ENCODE data around the gene CEP112.

CEP112 gene

DNA sequence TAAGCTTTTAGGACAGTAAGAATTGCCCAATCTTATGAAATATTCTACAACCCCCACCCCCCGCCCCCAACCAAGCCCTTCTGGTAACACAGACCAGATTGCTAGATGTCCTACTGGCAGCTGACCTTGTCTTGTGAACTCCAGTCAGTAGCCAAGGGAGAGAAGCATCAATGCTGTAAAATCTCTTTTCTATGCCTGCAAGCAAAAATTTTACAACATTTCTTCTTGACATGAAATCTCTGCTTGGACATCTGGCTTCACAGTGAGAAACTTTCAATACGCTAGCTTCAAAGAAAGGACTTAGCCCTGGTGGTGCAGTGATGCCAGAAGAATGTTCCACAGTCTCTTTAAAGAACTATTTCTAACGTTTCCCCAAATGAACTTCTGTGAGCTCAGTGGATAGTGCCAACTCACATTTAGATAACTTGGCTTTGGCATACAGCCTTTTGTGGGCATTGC, 461.2 kb downstream of the CEP112 start:
- peaks cover 29% of the 10 kb centered on the region for H3K4me1 Mint-ChIP-seq
- peak overlapping the region in 2 of 3 experiments; percentile 49 to 72 for H3K27ac Mint-ChIP-seq
- H3K4me3 Mint-ChIP-seq, result no peak overlapping the region
- peaks cover 38% of the 10 kb centered on the region for H3K36me3 Mint-ChIP-seq (ENCODE audit: low read depth)
- TF ChIP-seq, protein P1, sequence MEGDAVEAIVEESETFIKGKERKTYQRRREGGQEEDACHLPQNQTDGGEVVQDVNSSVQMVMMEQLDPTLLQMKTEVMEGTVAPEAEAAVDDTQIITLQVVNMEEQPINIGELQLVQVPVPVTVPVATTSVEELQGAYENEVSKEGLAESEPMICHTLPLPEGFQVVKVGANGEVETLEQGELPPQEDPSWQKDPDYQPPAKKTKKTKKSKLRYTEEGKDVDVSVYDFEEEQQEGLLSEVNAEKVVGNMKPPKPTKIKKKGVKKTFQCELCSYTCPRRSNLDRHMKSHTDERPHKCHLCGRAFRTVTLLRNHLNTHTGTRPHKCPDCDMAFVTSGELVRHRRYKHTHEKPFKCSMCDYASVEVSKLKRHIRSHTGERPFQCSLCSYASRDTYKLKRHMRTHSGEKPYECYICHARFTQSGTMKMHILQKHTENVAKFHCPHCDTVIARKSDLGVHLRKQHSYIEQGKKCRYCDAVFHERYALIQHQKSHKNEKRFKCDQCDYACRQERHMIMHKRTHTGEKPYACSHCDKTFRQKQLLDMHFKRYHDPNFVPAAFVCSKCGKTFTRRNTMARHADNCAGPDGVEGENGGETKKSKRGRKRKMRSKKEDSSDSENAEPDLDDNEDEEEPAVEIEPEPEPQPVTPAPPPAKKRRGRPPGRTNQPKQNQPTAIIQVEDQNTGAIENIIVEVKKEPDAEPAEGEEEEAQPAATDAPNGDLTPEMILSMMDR (IDR thresholded peaks at IDR 0.05; ENCODE audit: unreplicated experiment in 3 of 3), result no peak
- H3K9me3 Mint-ChIP-seq, result peaks cover 9% of the 10 kb centered on the region
- no peaks in the 10 kb centered on the region for H3K27me3 Mint-ChIP-seq (ENCODE audit: low read depth)

- no peak overlapping the region for H3K4me3 Mint-ChIP-seq
- no peak overlapping the region for H3K27ac Mint-ChIP-seq
- peaks cover 9% of the 10 kb centered on the region for H3K9me3 Mint-ChIP-seq
- H3K4me1 Mint-ChIP-seq, result peaks cover 28% of the 10 kb centered on the region
- no peaks in the 10 kb centered on the region for H3K27me3 Mint-ChIP-seq (ENCODE audit: low read depth)
- peaks cover 38% of the 10 kb centered on the region for H3K36me3 Mint-ChIP-seq (ENCODE audit: low read depth)
- TF ChIP-seq, protein P1 (IDR thresholded peaks at IDR 0.05; ENCODE audit: unreplicated experiment in 3 of 3), result no peak
Observed at GRCh38 chr17:65729207-65729606, 462.7 kb downstream of the CEP112 start.

GRCh38 chr17:65727832-65728231, 464.1 kb downstream of the CEP112 start:
- no peaks in the 10 kb centered on the region for H3K27me3 Mint-ChIP-seq (ENCODE audit: low read depth)
- peaks cover 29% of the 10 kb centered on the region for H3K36me3 Mint-ChIP-seq (ENCODE audit: low read depth)
- TF ChIP-seq, protein P1 (IDR thresholded peaks at IDR 0.05; ENCODE audit: unreplicated experiment in 3 of 3), result no peak
- H3K4me3 Mint-ChIP-seq, result no peak overlapping the region
- peak overlapping the region; percentile 11 to 83 (median 53) for H3K27ac Mint-ChIP-seq
- peaks cover 37% of the 10 kb centered on the region for H3K4me1 Mint-ChIP-seq
- H3K9me3 Mint-ChIP-seq, result peaks cover 3% of the 10 kb centered on the region

- Mint-ChIP-seq H3K4me1 (peaks cover 42% of the 10 kb centered on the region), H3K36me3 (ENCODE audit: low read depth) (peaks cover 25% of the 10 kb centered on the region), H3K27me3 (ENCODE audit: low read depth) (no peaks in the 10 kb centered on the region), H3K4me3 (no peak overlapping the region), H3K27ac (peak overlapping the region; percentile 11 to 83 (median 53)), H3K9me3 (no peaks in the 10 kb centered on the region)
- TF ChIP-seq, protein P1 (IDR thresholded peaks at IDR 0.05; ENCODE audit: unreplicated experiment in 3 of 3), result no peak
Observed at GRCh38 chr17:65727246-65727645, 464.7 kb downstream of the CEP112 start.

DNA sequence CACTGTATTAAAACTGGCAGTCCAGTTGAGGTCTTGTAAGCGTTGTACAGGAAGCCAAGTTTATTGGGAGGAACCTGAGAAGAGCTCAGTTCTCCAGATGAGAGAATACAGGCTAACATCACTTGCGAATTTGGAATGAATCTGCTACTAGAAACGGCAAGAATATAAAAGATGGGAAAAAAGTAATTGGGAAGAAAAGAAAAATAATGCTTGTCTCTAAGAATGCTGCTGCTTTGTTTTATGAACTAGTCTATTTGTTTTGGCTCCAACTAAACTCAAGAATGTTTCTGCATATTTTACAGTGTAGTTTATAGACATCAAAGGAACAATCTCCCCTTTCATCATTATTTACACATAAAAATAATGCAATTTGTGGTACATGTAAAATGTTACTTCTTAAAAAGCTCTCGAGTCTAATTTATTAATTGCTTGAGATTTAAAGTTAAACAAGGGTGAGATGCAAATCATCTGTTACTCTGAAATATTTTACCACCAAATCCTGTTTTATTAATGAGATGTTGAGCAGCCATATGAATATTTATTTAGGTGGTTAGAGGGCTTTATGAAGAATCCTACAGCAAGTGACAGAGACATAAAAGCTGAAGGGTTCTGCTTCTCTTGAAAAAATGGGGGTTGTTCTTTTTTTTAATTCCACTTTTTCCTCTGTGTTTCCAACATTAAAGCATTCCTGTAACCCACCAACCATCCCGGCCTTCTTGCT, 468.3 kb downstream of the CEP112 start:
- Mint-ChIP-seq H3K4me3 (peak overlapping the region in 1 of 3 experiments; percentile 2), H3K9me3 (no peaks in the 10 kb centered on the region), H3K36me3 (ENCODE audit: low read depth) (peaks cover 16% of the 10 kb centered on the region), H3K27ac (peak overlapping the region; percentile 45 to 80 (median 65)), H3K27me3 (ENCODE audit: low read depth) (no peaks in the 10 kb centered on the region), H3K4me1 (peaks cover 52% of the 10 kb centered on the region)
- TF ChIP-seq, protein P1 (IDR thresholded peaks at IDR 0.05; ENCODE audit: unreplicated experiment in 3 of 3), result no peak

- Mint-ChIP-seq H3K9me3 (no peaks in the 10 kb centered on the region), H3K36me3 (ENCODE audit: low read depth) (no peaks in the 10 kb centered on the region), H3K27ac (peak overlapping the region in 1 of 3 experiments; percentile 18), H3K27me3 (ENCODE audit: low read depth) (no peaks in the 10 kb centered on the region), H3K4me1 (peaks cover 30% of the 10 kb centered on the region), H3K4me3 (no peak overlapping the region)
- TF ChIP-seq, protein P1 (IDR thresholded peaks at IDR 0.05; ENCODE audit: unreplicated experiment in 3 of 3), result no peak
Observed at GRCh38 chr17:65718601-65719000, 473.3 kb downstream of the CEP112 start.
